ENCODE data around the gene RBPMS2.

RBPMS2 gene

DNA sequence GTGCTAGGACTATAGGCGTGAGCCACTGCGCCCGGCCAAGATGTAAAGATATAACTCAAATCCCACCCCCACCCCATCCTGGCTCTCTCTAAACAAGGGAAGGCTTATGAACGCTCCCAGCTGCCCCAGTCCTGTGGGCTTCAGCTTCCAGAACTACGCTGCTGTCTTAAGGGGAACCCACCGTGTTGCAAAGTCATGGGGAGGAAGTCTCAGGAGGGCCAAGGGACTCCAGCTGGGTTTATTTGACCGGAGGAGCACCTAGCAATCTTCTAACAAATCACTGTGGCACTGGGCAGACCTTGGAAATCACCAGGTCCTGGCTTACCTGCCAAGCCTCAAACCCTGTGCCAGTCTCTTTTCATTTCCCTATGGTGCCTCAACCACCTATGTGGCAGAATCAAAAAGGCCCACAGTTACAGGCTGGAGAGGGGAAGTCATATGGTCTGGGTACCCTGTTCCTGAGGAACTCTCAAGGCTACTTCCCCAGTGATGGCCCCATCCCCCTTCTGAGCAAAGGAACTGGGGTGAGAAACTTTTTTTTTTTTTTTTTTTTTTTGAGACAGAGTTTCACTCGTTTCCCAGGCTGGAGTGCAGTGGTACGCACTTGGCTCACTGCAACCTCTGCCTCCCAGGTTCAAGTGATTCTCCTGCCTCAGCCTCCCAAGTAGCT lies 83.4 kb downstream of the RBPMS2 start:
- no peak for DNase-seq (ENCODE audit: low read depth)

- no peak for DNase-seq (ENCODE audit: low read depth)
These were observed 84.7 kb downstream of the RBPMS2 start for GRCh38 chr15:64690578-64691296.

- no peak for DNase-seq (ENCODE audit: low read depth)
These were observed 85.4 kb downstream of the RBPMS2 start for GRCh38 chr15:64690008-64690407.
